Neuronal stem cell (in vitro differentiated cells): ENCODE measurements around the gene PCDHA10.

Experiments
- DNase-seq: peaks from one replicate; pipeline ENCODE4 v3.0.0-alpha.2; 2013; ENCODE audit warnings: low spot score
- H2AFZ ChIP-seq: one replicate; pipeline ENCODE4 v1.6.1; 2013; ENCODE audit warnings: mild to moderate bottlenecking, low read length, inconsistent platforms
- H2AK5ac ChIP-seq: 2 replicates; pipeline ENCODE4 v1.6.1; 2013; ENCODE audit warnings: low read depth, mild to moderate bottlenecking, inconsistent platforms, low read length, moderate library complexity, mixed read lengths
- H2BK120ac ChIP-seq: 2 replicates; pipeline ENCODE4 v1.6.1; 2013; ENCODE audit warnings: low read depth, mild to moderate bottlenecking, inconsistent platforms, low read length, moderate library complexity, mixed read lengths
- H2BK12ac ChIP-seq: one replicate; pipeline ENCODE4 v1.6.1; 2013; ENCODE audit warnings: low read length, inconsistent platforms
- H2BK15ac ChIP-seq: 2 replicates; pipeline ENCODE4 v1.6.1; 2013; ENCODE audit warnings: mild to moderate bottlenecking, low read length, inconsistent platforms, mixed read lengths
- H2BK5ac ChIP-seq: one replicate; pipeline ENCODE4 v1.6.1; 2013; ENCODE audit warnings: inconsistent platforms, mild to moderate bottlenecking, low read length, moderate library complexity
- H3K14ac ChIP-seq: one replicate; pipeline ENCODE4 v1.6.1; 2013; ENCODE audit warnings: low read length, inconsistent platforms
- H3K18ac ChIP-seq: 2 replicates; pipeline ENCODE4 v1.6.1; 2013; ENCODE audit warnings: low read length, inconsistent platforms
- H3K23ac ChIP-seq: 2 replicates; pipeline ENCODE4 v1.6.1; 2013; ENCODE audit warnings: low read depth, mild to moderate bottlenecking, mixed read lengths, low read length, inconsistent platforms; ENCODE audit not compliant: poor library complexity
- H3K27ac ChIP-seq: replicated peaks from 3 replicates; pipeline ENCODE4 v1.5.1; 2013; ENCODE audit warnings: low read length, inconsistent platforms
- H3K27me3 ChIP-seq, 3 experiments: 2 replicates each; pipeline ENCODE4 v1.6.1; 2013; ENCODE audit warnings: low read length in 3 of 3, mild to moderate bottlenecking in 2 of 3, inconsistent platforms in 1 of 3, low read depth in 1 of 3, mixed read lengths in 1 of 3, moderate library complexity in 1 of 3; ENCODE audit not compliant: control insufficient read depth in 3 of 3, insufficient read depth in 3 of 3
- H3K36me3 ChIP-seq, 2 donors: replicated peaks in 1 of 2; 2 replicates each; pipeline ENCODE4 v1.6.1; 2013; ENCODE audit warnings: low read length in 2 of 2; ENCODE audit not compliant: control insufficient read depth in 2 of 2, insufficient read depth in 2 of 2
- H3K4ac ChIP-seq: 2 replicates; pipeline ENCODE4 v1.6.1; 2013; ENCODE audit warnings: inconsistent platforms, mild to moderate bottlenecking, low read length, moderate library complexity
- H3K4me1 ChIP-seq, 2 donors: 1 replicate in 1 of 2; 2 replicates in 1 of 2; pipeline ENCODE4 v1.6.1; 2013; ENCODE audit warnings: low read length in 2 of 2, low read depth in 1 of 2; ENCODE audit not compliant: control insufficient read depth in 2 of 2, insufficient read depth in 1 of 2
- H3K4me2 ChIP-seq: one replicate; pipeline ENCODE4 v1.6.1; 2013; ENCODE audit warnings: mild to moderate bottlenecking, low read length, inconsistent platforms; ENCODE audit not compliant: insufficient read depth, poor library complexity, severe bottlenecking
- H3K4me3 ChIP-seq, 2 donors: 2 replicates each; pipeline ENCODE4 v1.5.1; 2013; ENCODE audit warnings: low read length in 2 of 2, mild to moderate bottlenecking in 2 of 2, inconsistent platforms in 1 of 2, moderate library complexity in 1 of 2
- H3K79me1 ChIP-seq: one replicate; pipeline ENCODE4 v1.6.1; 2013; ENCODE audit warnings: low read depth, mild to moderate bottlenecking, inconsistent platforms, low read length, moderate library complexity
- H3K9ac ChIP-seq: one replicate; pipeline ENCODE4 v1.6.1; 2013; ENCODE audit warnings: mild to moderate bottlenecking, low read depth, low read length, inconsistent platforms; ENCODE audit not compliant: poor library complexity
- H3K9me3 ChIP-seq, 2 donors: replicated peaks in 1 of 2; 2 replicates each; pipeline versions ENCODE3 to v1.6.1; 2013; ENCODE audit warnings: low read length in 2 of 2, mild to moderate bottlenecking in 2 of 2, inconsistent platforms in 1 of 2, low read depth in 1 of 2, mixed read lengths in 1 of 2, moderate library complexity in 1 of 2; ENCODE audit not compliant: control insufficient read depth in 2 of 2, insufficient read depth in 1 of 2
- H4K8ac ChIP-seq: one replicate; pipeline ENCODE4 v1.6.1; 2013; ENCODE audit warnings: low read depth, mild to moderate bottlenecking, inconsistent platforms, low read length, moderate library complexity
- H4K91ac ChIP-seq: one replicate; pipeline ENCODE4 v1.6.1; 2013; ENCODE audit warnings: low read length, low read depth, mild to moderate bottlenecking, inconsistent platforms; ENCODE audit not compliant: poor library complexity
- WGBS, 2 donors: extraction: QIAGEN DNeasy Blood & Tissue Kit; methylation state at CpG; one replicate each; pipeline ENCODE4 v1.1.7; 2013; ENCODE audit warnings: missing lambda C conversion rate in 2 of 2, mixed read lengths in 1 of 2; ENCODE audit not compliant: insufficient read length in 2 of 2, insufficient replicate concordance in 1 of 2; ENCODE audit errors: extremely low coverage in 2 of 2; 5-methylcytosine and 5-hydroxymethylcytosine counted together

Gene PCDHA10

DNA sequence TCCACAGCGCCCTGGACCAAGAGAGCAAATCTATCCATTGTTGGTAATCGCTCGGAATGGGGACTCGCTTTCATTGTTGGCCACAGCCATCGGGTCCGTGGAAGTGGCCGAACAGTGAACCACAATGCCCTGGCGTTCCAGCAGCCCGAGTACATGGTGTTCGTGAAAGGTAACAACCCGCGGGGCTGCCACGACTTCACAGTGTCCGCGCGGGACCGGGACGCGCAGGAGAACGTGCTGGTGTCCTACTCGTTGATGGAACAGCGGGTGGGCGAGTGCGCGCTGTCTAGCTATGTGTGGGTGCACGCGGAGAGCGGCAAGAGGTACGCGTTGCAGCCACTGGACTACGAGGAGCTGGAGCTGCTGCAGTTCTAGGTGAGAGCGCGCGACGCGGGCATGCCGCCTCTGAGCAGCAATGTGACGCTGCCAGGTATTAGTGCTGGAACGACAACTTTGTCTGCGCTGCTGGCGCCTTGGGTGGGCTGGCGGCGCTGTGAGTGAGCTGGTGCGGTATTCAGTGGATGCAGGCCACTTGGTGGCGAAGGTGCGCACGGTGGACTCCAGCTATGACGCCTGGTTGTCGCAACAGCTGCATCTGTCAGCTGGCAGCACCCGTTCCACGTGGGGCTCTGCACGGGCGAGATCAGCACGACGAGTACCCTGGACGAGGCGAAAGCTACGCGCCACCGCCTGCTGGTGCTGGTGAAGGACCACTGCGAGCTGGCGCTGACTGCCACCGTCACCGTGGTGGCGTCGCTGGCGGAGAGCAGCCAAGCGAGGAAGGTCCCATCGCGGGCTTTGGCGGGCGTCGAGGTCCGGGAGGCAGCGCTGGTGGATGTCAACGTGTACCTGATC lies 7.0 kb downstream of the PCDHA10 start:
- no peak overlapping the region for H2BK15ac ChIP-seq
- H3K27me3 ChIP-seq, result no peaks in the 10 kb centered on the region
- no peak overlapping the region for H3K4ac ChIP-seq
- H4K91ac ChIP-seq, result peak overlapping the region; percentile 72
- peak overlapping the region; percentile 90 for H3K23ac ChIP-seq
- peak overlapping the region; percentile 10 for H2BK12ac ChIP-seq
- H3K9me3 ChIP-seq, result peaks cover 25 to 46% of the 10 kb centered on the region in 2 donors
- peaks cover 12 to 22% of the 10 kb centered on the region in 2 donors for H3K36me3 ChIP-seq
- DNase-seq, result no peak
- no peak overlapping the region for H2BK5ac ChIP-seq
- no peak overlapping the region for H2BK120ac ChIP-seq
- H3K4me1 ChIP-seq, result no peaks in the 10 kb centered on the region
- no peak overlapping the region for H2AFZ ChIP-seq
- H3K18ac ChIP-seq, result no peak overlapping the region
- no peak overlapping the region for H3K9ac ChIP-seq
- no peak overlapping the region for H4K8ac ChIP-seq
- H2AK5ac ChIP-seq, result no peak overlapping the region
- H3K79me1 ChIP-seq, result peaks cover 4% of the 10 kb centered on the region
- no peak overlapping the region for H3K14ac ChIP-seq
- no peak overlapping the region for H3K4me2 ChIP-seq
- no CpG with 5 or more reads among the region's 76 CpGs for WGBS, 2 donors
- H3K27ac ChIP-seq, result no peak overlapping the region
- no peak overlapping the region for H3K4me3 ChIP-seq

DNA sequence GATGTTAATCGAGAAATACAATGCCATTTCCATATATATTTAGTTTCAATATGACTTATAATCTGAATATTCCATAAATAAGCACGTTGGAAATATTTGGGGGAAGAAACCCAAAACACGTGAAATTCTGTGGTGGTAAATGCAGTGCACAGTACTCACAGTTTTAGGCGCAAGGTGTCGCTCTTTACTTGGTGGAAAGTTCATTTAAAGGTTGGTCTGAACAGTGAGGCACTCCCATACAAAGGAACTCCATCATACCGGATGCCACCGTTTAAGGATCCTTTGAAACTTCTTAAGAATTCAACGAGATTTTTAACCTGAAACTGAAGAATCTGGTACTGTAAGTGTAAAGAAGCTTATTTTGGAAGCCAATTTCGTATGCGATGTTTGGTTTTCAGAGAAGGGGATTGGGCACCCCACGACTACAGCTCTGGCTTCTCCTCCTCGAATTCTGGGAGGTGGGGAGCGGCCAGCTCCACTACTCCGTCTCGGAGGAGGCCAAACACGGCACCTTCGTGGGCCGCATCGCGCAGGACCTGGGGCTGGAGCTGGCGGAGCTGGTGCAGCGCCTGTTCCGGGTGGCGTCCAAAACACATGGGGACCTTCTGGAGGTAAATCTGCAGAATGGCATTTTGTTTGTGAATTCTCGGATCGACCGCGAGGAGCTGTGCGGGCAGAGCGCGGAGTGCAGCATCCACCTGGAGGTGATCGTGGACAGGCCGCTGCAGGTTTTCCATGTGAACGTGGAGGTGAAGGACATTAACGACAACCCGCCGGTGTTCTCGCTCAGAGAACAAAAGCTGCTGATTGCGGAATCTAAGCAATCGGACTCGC lies 13.2 kb downstream of the PCDHA10 start, which contains the start of gene PCDHA11:
TSS of gene PCDHA11 (plus strand) at position 237 of the 834 bp plus-strand sequence. CDS start at position 384, 147 bp downstream.
- Histone ChIP-seq H3K4me1 (no peaks in the 10 kb centered on the region), H3K9me3 (peaks cover 13 to 32% of the 10 kb centered on the region in 2 donors), H3K27me3 (no peaks in the 10 kb centered on the region), H3K9ac (peak within 1 kb of the TSS; percentile 64), H2AK5ac (no peak within 1 kb of the TSS), H3K27ac (no peak within 1 kb of the TSS), H3K79me1 (peaks cover 8% of the 10 kb centered on the region), H3K4me3 (peak within 1 kb of the TSS in 1 of 2 donors; percentile 86), H2AFZ (no peak within 1 kb of the TSS), H2BK12ac (no peak within 1 kb of the TSS), H3K23ac (no peak within 1 kb of the TSS), H4K91ac (no peak within 1 kb of the TSS), H3K36me3 (peaks cover 13 to 22% of the 10 kb centered on the region in 2 donors), H3K4me2 (no peak within 1 kb of the TSS), H4K8ac (no peak within 1 kb of the TSS), H3K14ac (no peak within 1 kb of the TSS), H3K4ac (no peak within 1 kb of the TSS), H2BK120ac (no peak within 1 kb of the TSS), H3K18ac (peak within 1 kb of the TSS; percentile 33), H2BK15ac (no peak within 1 kb of the TSS), H2BK5ac (no peak within 1 kb of the TSS)
- peak; percentile 42 for DNase-seq
- no CpG with 5 or more reads among the region's 41 CpGs for WGBS, 2 donors

DNA sequence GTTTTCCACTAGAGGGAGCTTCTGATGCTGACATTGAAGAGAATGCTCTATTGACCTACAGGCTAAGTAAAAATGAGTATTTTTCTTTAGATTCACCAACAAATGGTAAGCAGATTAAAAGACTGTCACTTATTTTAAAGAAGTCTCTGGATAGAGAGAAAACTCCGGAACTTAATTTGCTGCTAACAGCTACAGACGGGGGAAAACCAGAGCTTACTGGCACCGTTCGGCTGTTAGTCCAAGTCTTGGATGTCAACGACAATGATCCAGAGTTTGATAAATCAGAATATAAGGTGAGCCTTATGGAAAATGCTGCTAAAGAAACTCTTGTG lies 13.8 kb downstream of the PCDHA10 start:
- Histone ChIP-seq H2BK12ac (no peak overlapping the region), H3K79me1 (peaks cover 8% of the 10 kb centered on the region), H3K23ac (no peak overlapping the region), H2AK5ac (no peak overlapping the region), H3K9me3 (peaks cover 13 to 27% of the 10 kb centered on the region in 2 donors), H3K18ac (no peak overlapping the region), H3K36me3 (peaks cover 13 to 22% of the 10 kb centered on the region in 2 donors), H2AFZ (no peak overlapping the region), H3K4ac (no peak overlapping the region), H2BK15ac (no peak overlapping the region), H2BK5ac (no peak overlapping the region), H3K4me2 (no peak overlapping the region), H3K27ac (no peak overlapping the region), H4K91ac (no peak overlapping the region), H3K14ac (no peak overlapping the region), H4K8ac (no peak overlapping the region), H2BK120ac (no peak overlapping the region), H3K9ac (no peak overlapping the region), H3K27me3 (no peaks in the 10 kb centered on the region), H3K4me1 (no peaks in the 10 kb centered on the region), H3K4me3 (no peak overlapping the region)
- DNase-seq, result no peak
- no CpG with 5 or more reads among the region's 5 CpGs for WGBS, 2 donors
